ENCODE data around the gene ZMYM3.

ZMYM3 gene

GRCh38 chrX:71225676-71226075 lies 28.3 kb downstream of the ZMYM3 start:
- TF ChIP-seq REST (IDR thresholded peaks at IDR 0.05; ENCODE audit: low read depth): no peak
- TF ChIP-seq FOXM1 (IDR thresholded peaks at IDR 0.05; ENCODE audit: borderline replicate concordance, low read depth): no peak

GRCh38 chrX:71225009-71225408 lies 28.9 kb downstream of the ZMYM3 start:
- TF ChIP-seq EGR1 (IDR thresholded peaks at IDR 0.05) (no peak), EP300 (IDR thresholded peaks at IDR 0.05; ENCODE audit: borderline replicate concordance) (no peak), RAD21 (IDR thresholded peaks at IDR 0.05; ENCODE audit: low read depth) (no peak), CREB1 (IDR thresholded peaks at IDR 0.05; ENCODE audit: low read depth) (no peak), NFIC (IDR thresholded peaks at IDR 0.05) (no peak), TEAD4 (IDR thresholded peaks at IDR 0.05) (no peak), MAX (IDR thresholded peaks at IDR 0.05) (no peak), YY1 (IDR thresholded peaks at IDR 0.05; ENCODE audit: low read depth) (no peak), TAF1 (IDR thresholded peaks at IDR 0.05; ENCODE audit: low read depth) (no peak), FOXM1 (IDR thresholded peaks at IDR 0.05; ENCODE audit: borderline replicate concordance, low read depth) (no peak), TCF12 (IDR thresholded peaks at IDR 0.05; ENCODE audit: low read depth) (no peak), USF1 (IDR thresholded peaks at IDR 0.05) (no peak), REST (IDR thresholded peaks at IDR 0.05; ENCODE audit: low read depth) (no peak), CEBPB (IDR thresholded peaks at IDR 0.05) (no peak), ZBTB7A (IDR thresholded peaks at IDR 0.05; ENCODE audit: low read depth) (no peak)

- TF ChIP-seq REST (IDR thresholded peaks at IDR 0.05; ENCODE audit: low read depth) (no peak), TCF12 (IDR thresholded peaks at IDR 0.05; ENCODE audit: low read depth) (no peak), NFIC (IDR thresholded peaks at IDR 0.05) (no peak), TEAD4 (IDR thresholded peaks at IDR 0.05) (no peak), USF1 (IDR thresholded peaks at IDR 0.05) (no peak), YY1 (IDR thresholded peaks at IDR 0.05; ENCODE audit: low read depth) (no peak), RAD21 (IDR thresholded peaks at IDR 0.05; ENCODE audit: low read depth) (no peak), MAX (IDR thresholded peaks at IDR 0.05) (no peak), EP300 (IDR thresholded peaks at IDR 0.05; ENCODE audit: borderline replicate concordance) (no peak), ZBTB7A (IDR thresholded peaks at IDR 0.05; ENCODE audit: low read depth) (no peak), CREB1 (IDR thresholded peaks at IDR 0.05; ENCODE audit: low read depth) (no peak), TAF1 (IDR thresholded peaks at IDR 0.05; ENCODE audit: low read depth) (no peak), CEBPB (IDR thresholded peaks at IDR 0.05) (no peak), FOXM1 (IDR thresholded peaks at IDR 0.05; ENCODE audit: borderline replicate concordance, low read depth) (no peak)
These were observed 29.7 kb downstream of the ZMYM3 start for GRCh38 chrX:71224098-71224708.

- TF ChIP-seq RAD21 (IDR thresholded peaks at IDR 0.05; ENCODE audit: low read depth): no peak
- no peak for TF ChIP-seq EGR1 (IDR thresholded peaks at IDR 0.05)
- no peak for TF ChIP-seq EP300 (IDR thresholded peaks at IDR 0.05; ENCODE audit: borderline replicate concordance)
- no peak for TF ChIP-seq MAX (IDR thresholded peaks at IDR 0.05)
- no peak for TF ChIP-seq TEAD4 (IDR thresholded peaks at IDR 0.05)
- no peak for TF ChIP-seq CEBPB (IDR thresholded peaks at IDR 0.05)
- TF ChIP-seq USF1 (IDR thresholded peaks at IDR 0.05): no peak
These were observed 31.0 kb downstream of the ZMYM3 start, which contains the start of gene GJB1 for GRCh38 chrX:71222929-71223328. Gene GJB1, plus strand, starts transcription at chrX:71223224. Its CDS starts 484 bp downstream, at chrX:71223708.
